HFF-Myc (cell line): Measurements from ENCODE around the gene FOXC2.

Experiments
- DNase-seq: peaks from one replicate; pipeline ENCODE4 v3.0.0-alpha.2; 2011; ENCODE audit warnings: low read depth; ENCODE audit errors: extremely low read depth
- H3K4me3 ChIP-seq: replicated peaks from 2 replicates; pipeline ENCODE4 v1.5.1; 2011; ENCODE audit warnings: low read depth, mild to moderate bottlenecking, control low read depth, low read length
- CTCF ChIP-seq: IDR thresholded peaks from 2 replicates; pipeline ENCODE4 v1.5.1; 2012; ENCODE audit warnings: mild to moderate bottlenecking, low read depth, low read length, control low read depth; ENCODE audit errors: missing control alignments

FOXC2 gene

GRCh38 chr16:86521236-86522197 is 45.1 kb upstream of the FOXC2 start:
- no peak overlapping the region for H3K4me3 ChIP-seq
- no peak for TF ChIP-seq CTCF
- DNase-seq: no peak

GRCh38 chr16:86522634-86523033 is 44.0 kb upstream of the FOXC2 start:
- H3K4me3 ChIP-seq: no peak overlapping the region
- no peak for TF ChIP-seq CTCF
- no peak for DNase-seq

GRCh38 chr16:86523166-86523740 is 43.4 kb upstream of the FOXC2 start:
- no peak for DNase-seq
- H3K4me3 ChIP-seq: no peak overlapping the region
- TF ChIP-seq CTCF: no peak

GRCh38 chr16:86524029-86524428 is 42.6 kb upstream of the FOXC2 start:
- H3K4me3 ChIP-seq: no peak overlapping the region
- TF ChIP-seq CTCF: no peak
- no peak for DNase-seq

GRCh38 chr16:86525696-86526095 is 40.9 kb upstream of the FOXC2 start:
- TF ChIP-seq CTCF: no peak
- H3K4me3 ChIP-seq: no peak overlapping the region
- DNase-seq: no peak

- no peak for DNase-seq
- no peak for TF ChIP-seq CTCF
These were observed 39.3 kb upstream of the FOXC2 start for GRCh38 chr16:86527366-86527765.

More at GRCh38 chr16:86527366-86527765, 39.3 kb upstream of the FOXC2 start:
- H3K4me3 ChIP-seq: no peak overlapping the region
